KBM-7 (cell line): ENCODE results near the gene RNF220.

Experiments used
- DNase-seq: peaks from one replicate; pipeline ENCODE4 v3.0.0-alpha.2; 2015
- in situ Hi-C: fragments of 300-500 bp; cut with MboI; formaldehyde crosslinking; loops from 2 replicates; pipeline ENCODE4 v1.14.3; 2020; ENCODE audit warnings: low sequenced_read_pairs, low pct_unique_long_range_greater_than_20kb, mixed read lengths

The RNF220 gene

DNA sequence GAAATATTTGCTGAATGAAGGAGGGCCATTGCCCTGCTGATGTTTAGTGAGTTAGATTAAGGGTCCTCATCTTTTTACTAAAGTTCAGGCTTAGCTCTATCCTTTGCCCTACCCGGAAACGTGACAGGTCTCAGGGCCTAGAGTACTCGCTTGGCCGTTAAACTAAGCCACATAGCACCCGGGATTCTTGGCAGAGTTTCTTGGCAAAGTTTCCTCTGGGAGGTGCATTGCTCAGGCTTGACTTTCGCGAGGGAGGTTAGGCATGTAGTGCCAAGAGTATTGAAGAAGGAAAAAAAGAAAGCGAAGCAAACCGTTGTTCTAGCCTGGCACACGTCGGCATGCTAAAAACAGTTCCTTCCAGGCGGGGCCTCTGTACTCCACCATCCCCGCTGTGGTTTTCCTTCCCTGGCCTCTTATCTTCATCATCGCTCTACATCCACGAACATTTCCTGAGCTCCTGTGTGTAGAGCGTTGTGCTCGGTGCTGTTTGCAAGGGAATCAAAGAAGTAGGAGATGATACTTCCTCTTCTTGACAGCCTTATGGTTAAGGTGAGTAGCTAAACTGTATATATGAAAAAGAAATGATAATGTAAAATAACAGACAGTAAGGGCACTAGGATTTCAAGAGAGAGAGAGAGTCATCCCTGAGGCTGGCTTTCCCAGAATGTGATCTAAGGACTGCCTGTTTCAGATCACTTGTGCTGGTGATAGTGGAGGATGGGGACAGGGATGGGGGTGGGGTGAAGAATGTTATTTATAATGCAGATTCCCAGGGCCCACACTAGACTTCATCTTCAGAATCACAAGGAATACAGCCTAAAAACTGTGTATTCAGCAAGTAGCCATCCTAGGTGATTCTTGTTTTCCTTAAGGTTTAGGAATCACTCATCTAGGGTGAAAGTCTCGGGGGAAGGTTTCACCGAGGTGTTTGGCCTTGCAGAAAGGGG lies 18.8 kb downstream of the RNF220 start:
- DNase-seq, result peak; percentile 91
- in situ Hi-C loops, result no loop called here

DNA sequence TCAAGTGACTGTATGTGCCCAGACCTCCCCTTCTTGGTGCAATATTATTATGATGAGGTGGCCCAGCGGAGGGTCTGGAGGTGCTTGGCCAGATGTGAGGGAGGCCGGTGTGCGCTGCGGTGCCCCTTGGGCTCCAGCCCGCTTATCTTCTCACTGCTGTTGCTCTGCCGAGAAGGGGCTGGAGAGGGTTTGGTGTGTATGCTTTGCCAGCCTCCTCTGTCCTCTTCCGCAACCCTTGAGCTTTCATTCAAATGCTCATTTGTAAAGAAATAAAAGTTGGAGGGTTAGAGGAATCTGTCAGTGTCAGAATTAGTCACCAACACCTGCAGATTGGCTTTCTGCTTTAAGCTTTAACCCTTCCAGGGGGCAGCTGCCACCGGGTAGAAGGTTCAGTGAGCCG lies 19.7 kb downstream of the RNF220 start:
- DNase-seq, result no peak
- in situ Hi-C loops, result no loop called here

DNA sequence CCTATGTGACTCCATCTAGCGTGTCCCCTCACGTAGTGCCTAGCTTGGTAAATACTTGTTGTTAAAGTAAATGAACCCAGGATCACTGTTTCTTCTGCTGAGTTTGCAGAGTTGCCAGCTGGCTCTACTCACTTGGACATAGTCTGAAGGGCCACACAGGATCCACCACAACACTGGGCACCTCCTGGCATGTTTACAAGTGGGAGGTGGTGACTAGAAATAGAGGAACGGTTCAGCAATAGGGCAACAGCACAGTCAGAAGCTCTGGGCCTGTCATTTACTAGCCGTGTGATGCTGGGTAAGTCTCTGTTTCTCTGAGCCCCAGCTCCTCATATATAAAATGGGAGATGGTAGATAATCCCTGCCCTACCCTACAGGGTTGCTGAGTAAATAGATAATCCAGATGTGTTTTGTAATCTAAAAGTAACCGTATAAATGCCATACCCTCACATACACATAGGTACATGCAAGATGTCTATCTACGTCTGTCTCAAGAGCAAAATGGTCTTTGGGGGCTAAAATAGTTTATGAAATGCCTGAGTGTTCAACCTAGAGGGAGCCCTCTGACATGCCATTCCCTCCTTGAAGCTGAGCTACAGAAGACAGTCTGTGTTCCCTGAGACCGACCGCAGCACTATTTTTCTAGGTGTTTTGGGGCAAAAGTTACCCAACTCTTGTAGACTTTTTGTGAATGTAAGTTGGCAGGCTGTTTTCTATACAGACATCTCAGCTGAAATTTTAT lies 20.5 kb downstream of the RNF220 start:
- in situ Hi-C loops, result no loop called here
- no peak for DNase-seq

DNA sequence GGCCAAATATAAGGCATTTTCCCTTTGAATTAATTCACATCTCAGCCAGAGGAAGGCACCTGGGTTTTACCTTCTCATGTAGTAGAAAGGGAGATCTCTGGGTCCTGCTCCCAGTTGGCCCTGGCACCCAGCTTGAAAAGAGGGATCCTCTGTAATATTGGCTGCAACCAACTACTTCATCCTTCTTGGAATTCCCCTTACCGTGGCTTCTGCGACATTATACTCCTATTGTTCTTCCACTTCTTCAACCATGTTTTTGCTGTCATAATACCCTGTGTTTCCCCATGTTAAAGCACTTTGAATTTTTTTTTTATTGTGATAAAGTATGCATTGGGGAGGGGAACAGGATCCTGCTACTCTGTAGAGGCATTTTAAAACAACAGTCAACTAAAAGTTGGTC lies 26.8 kb downstream of the RNF220 start:
- in situ Hi-C loops, result no loop called here
- DNase-seq, result no peak

DNA sequence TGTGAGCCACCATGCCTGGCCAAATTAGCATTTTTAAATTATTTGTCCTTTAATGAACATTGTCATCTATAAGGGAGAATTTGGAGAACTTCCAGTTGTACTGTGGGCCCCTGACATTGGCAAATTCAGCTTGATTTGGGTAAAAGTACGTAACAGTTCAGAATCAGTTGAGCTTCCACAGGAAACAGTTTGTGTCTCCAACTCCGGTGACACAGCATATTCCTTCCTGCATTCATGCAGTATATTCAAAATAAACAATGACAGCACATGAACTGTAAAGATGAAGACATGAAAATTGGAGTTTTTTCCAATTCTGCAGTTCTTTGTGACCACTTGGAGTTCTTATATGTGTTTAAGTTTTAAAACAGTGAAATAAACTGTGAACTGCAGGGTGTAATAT lies 28.2 kb downstream of the RNF220 start:
- DNase-seq, result peak; percentile 32

DNA sequence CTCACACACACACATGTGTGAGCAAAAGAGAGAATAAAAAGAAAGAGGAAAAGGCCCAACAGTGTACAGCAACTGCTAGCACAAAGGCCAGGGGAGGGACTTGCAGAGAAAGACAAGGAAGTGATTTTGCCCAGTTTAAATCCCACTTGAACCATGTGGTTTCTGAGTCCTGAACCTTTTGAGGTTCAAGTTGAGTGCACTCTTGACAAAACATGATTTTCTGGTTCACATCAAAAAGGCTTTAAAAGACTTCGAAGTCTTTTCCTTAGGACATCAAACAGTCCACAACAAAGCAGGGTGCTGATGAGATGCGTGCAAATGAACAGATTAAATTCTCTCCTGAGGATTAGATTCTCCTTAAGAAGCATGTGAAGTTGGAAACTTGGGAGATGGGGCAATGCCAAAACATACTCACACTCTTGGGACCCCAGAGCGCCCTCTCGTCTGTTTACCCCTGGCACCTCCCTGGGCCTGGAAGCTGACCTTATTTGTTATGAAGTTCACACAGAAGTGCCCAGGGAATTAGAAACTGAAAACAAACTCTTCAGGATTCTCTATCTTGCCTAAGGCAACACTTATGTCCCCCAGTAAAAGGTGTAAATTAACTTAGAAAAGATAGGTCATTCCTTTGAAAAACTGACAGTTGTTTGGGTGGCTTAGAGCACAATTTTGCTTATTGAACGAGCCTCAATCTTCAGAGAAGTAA lies 31.5 kb downstream of the RNF220 start:
- in situ Hi-C loops, result no loop called here
- DNase-seq, result no peak

More for the DNA sequence above, 28.2 kb downstream of the RNF220 start:
- in situ Hi-C loops, result no loop called here

DNA sequence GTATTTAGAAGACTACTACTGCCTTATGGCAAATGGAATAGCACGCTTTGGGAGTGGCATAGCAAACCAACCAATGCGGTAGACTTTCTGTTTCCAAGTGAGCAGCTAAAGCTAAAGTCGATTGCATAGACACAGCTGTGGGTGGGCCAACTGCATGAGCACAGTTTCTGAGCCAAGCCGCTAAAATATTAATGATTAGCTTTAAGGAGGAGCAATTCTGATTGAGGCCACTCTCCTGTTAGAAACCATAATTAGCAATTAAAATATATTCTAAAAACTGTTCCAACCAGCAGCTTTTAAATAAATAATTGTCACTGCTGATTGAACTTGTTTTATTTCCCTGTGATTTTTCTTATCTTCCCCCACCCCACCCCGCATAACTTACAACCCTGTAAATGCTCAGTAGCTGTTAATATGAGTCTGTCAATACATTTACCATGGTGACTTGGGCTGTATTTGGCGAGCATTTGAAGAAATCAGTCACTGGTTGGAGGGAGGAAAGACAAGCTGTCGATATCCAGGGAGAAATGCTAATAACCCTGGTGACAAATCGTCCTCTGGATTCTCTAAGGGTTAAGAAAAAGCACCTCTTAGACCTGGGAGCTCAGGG lies 32.2 kb downstream of the RNF220 start:
- DNase-seq, result no peak
- in situ Hi-C loops, result no loop called here

DNA sequence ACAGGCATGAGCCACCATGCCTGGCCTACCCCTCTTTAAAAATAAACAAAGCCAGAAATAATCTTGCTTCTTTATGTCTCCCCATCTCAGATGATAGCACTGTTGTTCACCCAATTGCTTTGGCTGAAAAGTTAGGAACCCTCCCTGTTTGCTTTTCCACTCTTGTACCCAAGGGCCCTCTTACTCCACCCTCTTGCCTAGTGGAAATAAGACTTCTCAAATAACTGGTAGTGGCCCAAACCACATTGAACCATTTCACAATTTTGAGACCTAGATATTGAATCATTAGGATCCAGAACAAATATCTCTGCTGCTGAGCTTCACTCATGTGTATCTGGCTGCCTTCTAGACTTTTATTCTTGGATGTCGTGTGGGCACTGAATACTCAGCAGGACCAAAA lies 37.7 kb downstream of the RNF220 start:
- no peak for DNase-seq
- in situ Hi-C loops, result no loop called here

DNA sequence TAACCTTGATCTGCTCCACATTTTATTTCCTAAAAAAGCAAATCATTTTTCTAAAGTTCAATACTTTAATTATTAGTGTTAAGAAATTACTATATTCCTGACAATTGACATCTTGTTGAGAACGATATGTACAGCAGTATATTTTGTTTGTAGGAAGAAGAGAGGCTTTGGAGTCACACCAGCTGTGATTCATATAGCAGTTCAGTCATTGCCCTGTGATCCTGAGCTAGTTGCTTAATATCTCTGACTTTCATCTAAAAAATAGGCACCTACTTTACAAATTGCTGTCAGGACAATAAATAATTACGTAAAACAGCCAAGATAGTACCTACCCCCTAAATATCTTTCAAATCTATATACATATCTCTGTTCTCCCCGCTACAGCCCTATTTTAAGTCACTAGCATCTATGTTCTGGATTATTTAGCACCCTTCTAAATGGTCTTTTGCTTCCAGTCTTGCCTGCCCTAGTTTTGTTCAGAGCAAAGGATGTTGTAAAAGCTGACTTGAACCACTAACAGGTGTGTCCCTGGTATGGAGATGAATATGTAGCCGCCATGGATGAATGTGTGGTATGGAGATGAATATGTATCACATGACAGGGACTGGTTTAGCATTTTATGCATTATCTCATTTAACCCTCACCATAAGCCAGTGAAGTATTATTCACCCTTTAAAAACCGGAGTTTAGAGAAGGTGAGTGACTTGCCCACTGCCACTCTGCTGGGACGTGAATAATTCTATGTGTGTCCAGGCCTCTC lies 42.2 kb downstream of the RNF220 start:
- in situ Hi-C loops, result no loop called here
- no peak for DNase-seq

DNA sequence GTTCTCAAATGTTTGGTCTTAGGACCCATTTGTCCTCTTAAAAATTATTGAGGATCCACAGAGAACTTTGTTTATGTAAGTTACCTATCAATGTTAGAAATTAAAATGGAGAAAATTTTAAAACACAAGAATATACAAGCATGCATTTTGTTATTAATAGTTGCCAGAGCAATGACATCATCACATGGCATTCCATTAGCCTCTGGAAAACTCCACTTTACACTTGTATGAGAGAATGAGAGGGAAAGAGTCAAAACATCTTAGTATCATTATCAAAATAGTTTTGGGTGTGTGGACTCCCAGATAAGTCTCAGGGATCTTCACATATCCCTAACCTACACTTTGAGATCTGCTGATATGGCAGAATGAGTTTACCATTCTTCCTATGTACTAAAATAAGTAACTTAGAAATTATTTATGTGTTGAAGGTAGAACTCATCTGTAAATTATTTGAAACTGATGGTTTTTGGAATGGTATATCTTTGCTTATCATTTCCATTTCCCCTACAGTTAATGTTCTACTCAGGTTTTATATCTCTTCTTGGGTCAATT lies 48.8 kb downstream of the RNF220 start:
- no peak for DNase-seq
- in situ Hi-C loops, result no loop called here

DNA sequence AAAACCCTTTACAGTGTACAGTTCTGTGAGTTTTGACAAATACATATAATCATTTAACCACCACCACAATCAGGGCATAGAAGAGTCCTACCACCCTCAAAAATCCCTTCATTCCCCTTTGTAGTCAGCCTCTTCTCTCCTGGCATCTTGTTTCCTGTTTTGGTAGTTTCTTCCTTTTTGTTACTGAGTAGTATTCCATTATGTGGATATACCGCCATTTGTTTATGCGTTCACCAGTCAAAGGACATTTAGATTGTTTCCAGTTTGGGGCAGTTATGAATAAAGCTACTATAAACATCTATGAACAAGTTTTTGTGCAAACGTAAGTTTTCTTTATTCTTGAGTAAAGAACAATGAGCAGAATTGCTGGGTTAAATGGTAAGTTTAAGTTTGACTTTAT lies 49.6 kb downstream of the RNF220 start:
- in situ Hi-C loops, result no loop called here
- DNase-seq, result no peak

DNA sequence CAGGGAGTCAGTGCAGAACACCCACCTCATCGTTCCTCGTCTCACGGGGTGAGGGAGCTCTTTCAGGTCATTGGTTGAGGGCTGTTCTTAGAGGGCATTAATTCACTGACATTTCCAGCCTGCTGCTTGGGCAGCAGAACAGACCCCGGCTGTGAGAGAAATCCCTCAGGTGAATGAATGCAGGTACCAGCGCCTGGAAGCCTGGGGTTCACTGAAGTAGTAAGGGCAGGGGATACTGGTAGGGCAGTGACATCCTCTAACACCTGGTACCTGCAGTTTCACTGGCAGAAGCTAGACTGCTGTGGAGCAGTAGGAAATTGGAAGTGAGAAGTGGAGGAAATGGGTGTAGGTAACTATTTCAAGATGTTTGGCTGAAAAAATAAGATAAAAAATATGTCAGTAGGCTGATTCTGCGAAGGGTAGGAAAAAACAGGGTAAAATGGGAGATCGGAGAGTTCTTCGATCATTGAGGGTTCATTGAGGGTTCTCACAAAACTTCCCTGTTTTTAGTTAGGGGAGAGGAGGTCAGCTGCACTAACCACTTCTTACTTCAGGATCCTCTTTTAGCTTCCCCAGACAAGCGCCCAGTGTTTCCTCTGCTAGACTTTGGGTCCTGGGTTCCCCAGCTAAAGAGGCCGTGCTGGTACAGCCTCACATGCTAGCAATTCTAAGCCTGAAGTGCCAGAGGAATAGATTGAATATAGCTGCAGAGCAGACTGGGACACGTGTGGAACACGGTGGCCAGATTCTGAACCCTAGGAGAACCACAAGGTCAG lies 55.2 kb downstream of the RNF220 start:
- peak; percentile 19 for DNase-seq
- in situ Hi-C loops, result no loop called here

DNA sequence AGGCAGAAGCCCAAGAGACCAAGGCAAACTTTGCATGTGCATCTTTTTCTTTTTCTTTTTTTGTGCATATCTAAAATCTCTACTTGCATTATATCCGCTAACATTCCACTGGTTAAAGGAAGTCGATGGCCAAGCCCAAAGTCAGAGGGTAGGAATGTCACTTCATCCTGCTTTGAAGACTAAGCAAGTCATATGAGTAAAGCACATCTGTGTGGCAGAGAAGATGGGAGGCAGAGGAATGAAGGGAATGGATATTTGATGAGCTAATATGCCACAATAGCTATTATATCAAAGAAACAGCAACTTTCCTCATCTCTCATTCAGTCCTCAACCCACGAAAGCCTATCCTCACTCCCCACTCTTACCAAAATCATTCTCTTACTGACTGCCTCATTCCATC lies 59.3 kb downstream of the RNF220 start:
- no peak for DNase-seq
- in situ Hi-C loops, result no loop called here

DNA sequence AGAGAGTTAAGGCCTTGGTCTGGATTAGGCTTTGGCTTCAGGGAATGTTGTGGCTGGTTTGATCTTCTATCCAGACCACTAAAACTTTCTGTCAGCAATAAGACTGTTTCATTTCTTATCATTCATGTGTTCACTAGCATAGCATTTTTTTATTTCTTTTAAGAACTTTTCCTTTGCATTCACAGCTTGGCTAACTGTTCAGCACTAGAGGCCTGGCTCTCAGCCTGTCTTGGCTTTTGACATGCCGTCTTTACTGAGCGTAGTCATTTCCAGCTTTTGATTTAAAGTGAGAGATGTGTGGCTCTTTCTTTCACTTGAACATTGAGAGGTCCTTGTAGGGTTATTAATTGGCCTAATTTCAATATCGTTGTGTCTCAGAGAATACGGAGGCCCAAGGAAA lies 62.5 kb downstream of the RNF220 start:
- no peak for DNase-seq
- in situ Hi-C loops, result no loop called here

DNA sequence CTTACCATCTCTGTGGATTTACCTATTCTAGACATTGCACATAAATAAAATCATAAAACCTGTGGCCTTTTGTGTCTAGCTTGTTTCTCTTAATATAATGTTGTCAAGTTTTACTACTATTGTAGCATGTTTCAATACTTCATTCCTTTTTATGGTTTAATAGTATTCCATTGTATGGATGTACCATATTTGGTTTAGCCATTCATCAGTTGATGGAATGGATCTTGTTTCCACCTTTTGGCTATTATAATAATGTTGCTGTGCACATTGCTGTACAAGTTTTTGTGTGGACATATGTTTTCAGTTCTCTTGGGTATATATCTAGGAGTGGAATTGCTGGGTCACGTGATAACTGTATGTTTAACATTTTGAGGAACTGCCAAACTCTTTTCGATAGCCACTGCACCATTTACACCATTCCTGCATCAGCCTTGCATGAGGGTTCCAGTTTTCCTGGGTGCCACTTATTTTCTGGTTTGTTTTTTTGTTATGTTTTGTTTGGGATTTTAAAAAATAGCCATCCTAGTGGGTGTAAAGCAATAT lies 66.9 kb downstream of the RNF220 start:
- in situ Hi-C loops, result no loop called here
- no peak for DNase-seq

DNA sequence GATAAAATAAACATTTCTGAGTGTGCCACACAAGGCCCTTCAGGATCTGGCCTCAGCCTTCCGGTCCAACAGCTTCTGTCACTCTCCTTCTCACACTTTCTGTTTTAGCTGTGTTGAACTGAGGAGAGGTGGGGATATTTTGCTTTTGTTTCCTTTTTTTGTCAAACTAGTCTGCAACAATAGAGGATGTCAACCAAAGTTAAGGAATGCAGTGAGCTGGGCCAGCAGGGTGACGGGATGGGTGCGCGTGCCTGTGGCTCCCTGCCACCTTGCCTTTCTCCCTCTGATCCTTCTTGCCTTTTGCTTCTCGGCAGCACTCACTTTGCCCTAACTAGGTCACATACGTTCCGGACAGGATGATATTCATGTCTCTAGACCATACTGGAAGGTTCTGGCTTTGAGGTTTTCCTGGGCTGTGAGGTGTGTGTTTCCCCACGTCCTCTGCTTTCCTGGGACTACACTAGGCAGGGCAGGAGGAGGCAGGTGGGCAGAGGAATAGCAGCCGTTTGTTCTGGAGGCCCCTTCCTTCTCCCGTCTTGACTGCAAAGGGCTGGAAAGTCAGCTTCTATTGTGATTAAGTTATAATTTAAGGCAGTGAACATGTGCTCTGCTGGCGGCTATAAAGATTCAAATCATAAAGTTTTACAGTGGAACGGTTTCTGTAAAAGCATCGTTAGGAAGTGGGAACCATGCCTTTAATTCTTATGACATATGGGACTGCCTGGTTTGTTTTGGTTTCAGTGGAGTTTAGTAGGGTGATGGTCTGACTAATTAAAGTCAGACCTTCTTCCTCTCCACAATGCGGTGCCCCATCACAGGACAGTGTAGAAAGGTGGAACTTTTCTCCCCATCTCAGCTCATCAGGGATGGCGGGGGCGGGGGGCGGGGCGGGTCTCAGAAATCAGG lies 67.8 kb downstream of the RNF220 start:
- no peak for DNase-seq
- in situ Hi-C loops, result no loop called here

DNA sequence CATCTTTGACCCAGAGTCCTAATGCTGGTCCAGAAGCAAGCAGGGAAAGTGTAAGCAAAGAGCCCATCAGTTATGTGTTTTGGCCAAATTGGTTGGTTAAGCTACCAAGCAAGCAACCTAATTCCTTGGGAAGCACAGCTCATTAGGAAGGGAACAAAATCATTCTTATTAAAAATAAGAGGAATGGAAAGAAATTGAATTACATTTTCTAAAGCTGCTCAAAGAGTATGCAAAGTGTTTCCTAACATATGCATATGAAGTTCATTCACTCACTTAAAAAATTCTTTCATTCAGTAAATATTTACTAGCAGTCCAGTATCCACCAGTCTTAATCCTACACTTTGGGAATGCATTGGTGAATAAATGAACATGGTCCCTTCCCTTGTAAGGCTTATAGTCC lies 71.8 kb downstream of the RNF220 start:
- no peak for DNase-seq
- in situ Hi-C loops, result no loop called here
